ENCODE results near the gene KLHL35.

KLHL35 gene

DNA sequence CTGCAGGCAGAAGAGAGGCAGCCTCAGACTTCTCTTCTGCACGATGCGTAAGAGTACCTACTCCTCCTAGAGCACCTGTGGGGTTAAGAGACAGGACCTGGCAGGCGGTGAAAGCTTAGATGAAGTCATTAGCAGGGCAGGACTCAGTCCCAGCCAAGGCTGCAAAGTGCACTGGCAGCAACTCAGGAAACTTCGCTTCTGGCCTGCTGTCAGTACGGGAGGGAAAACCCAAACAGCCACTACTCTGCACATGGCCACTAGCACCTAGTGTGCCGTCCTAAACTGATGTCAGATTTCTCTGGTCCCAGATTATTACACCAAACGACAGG is 8.8 kb upstream of the KLHL35 start:
- H3K27ac ChIP-seq (ENCODE audit: low read depth, low read length) = no peak overlapping the region
- H3K4me1 ChIP-seq (ENCODE audit: control insufficient read depth in 1 of 2, insufficient read depth in 2 of 2, low read length in 2 of 2) = no peaks in the 10 kb centered on the region

DNA sequence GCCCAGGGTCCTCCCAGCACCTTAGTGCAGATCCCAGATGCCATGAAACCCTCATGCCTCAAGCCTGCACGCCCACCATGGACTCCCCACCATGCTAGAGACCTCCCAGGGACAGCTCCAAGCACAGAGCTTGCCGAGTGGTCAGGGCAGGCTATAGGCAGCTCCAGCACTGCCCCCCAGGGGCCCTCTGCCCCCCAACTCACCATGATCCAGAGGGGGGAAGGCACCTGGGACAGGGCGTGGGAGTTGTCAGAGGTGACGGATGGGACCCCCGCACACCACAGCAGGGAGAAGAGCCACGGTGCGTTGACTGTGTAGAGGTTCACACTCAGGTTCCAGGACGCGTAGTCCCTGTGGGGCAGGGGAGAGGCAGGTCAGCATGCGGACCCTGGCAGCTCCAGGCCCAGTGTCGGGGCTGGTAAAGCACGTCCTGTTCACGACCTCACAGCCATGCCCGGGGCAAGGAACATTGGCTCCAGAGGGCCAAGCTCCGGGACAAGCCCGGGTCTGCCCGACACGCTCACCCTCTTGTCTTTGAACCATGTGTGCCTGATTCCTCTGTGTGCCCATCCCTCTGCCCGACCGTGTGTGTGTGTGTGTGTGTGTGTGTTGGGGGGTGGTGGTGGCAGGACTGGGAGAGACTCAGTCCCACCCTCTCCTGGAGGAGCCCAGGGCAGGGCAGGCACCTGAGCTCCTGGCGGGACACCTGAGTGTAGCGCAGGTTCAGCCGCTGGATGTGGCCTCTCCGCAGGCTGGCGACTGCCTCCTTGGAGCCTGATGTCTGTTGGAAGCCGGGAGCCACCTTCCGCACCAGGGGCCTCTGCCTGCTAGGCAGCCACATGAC is 8.2 kb upstream of the KLHL35 start:
- no peak overlapping the region for H3K4me3 ChIP-seq (ENCODE audit: low read depth in 1 of 2, low read length in 2 of 2)
- no peaks in the 10 kb centered on the region for H3K27me3 ChIP-seq (ENCODE audit: control insufficient read depth in 1 of 2, insufficient read depth in 2 of 2, low read length in 2 of 2)
- H3K9ac ChIP-seq (ENCODE audit: low read depth in 1 of 2, low read length in 2 of 2) = no peak overlapping the region
- H3K9me3 ChIP-seq (ENCODE audit: control insufficient read depth in 1 of 2, low read length in 2 of 2) = no peaks in the 10 kb centered on the region
- no peaks in the 10 kb centered on the region for H3K36me3 ChIP-seq (ENCODE audit: control insufficient read depth in 1 of 2, insufficient read depth in 2 of 2, low read length in 2 of 2)
- H3K27ac ChIP-seq (ENCODE audit: low read depth, low read length) = no peak overlapping the region
- no peaks in the 10 kb centered on the region for H3K4me1 ChIP-seq (ENCODE audit: control insufficient read depth in 1 of 2, insufficient read depth in 2 of 2, low read length in 2 of 2)

More for the DNA sequence above, 8.8 kb upstream of the KLHL35 start:
- H3K9me3 ChIP-seq (ENCODE audit: control insufficient read depth in 1 of 2, low read length in 2 of 2) = no peaks in the 10 kb centered on the region
- no peak overlapping the region for H3K4me3 ChIP-seq (ENCODE audit: low read depth in 1 of 2, low read length in 2 of 2)
- H3K36me3 ChIP-seq (ENCODE audit: control insufficient read depth in 1 of 2, insufficient read depth in 2 of 2, low read length in 2 of 2) = no peaks in the 10 kb centered on the region
- no peaks in the 10 kb centered on the region for H3K27me3 ChIP-seq (ENCODE audit: control insufficient read depth in 1 of 2, insufficient read depth in 2 of 2, low read length in 2 of 2)
- no peak overlapping the region for H3K9ac ChIP-seq (ENCODE audit: low read depth in 1 of 2, low read length in 2 of 2)

DNA sequence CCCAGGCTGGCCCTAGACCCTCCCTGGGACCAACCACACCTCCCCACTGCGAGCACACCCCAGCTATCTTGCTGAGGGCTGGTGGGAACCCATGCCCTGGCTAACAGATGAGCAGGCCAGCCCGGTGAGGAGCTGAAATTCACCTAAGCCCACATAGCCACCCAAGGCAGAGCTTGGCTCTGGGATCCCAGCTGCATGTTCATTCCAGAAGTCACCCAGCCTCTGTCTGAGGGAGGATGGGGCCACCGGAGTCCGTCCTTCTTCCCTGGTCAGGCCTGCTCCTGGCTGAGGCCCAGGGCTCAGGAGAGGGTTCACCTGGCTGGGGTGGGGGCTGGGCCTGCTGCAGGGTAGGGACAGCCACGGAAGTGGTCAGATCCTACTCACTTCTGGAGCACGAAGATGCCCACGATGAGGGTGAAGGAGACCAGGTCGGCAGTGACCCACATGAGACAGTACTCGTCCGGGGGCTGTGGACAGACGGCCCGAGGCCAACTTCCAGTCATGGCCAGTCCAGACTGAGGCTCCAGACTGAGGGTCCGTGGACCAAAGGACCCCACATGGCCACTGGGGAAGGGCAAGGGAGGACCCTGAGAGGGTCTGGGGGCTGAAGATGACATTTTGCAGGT is 6.6 kb upstream of the KLHL35 start:
- Histone ChIP-seq H3K27me3 (ENCODE audit: control insufficient read depth in 1 of 2, insufficient read depth in 2 of 2, low read length in 2 of 2) (no peaks in the 10 kb centered on the region), H3K4me3 (ENCODE audit: low read depth in 1 of 2, low read length in 2 of 2) (no peak overlapping the region), H3K36me3 (ENCODE audit: control insufficient read depth in 1 of 2, insufficient read depth in 2 of 2, low read length in 2 of 2) (no peaks in the 10 kb centered on the region), H3K9me3 (ENCODE audit: control insufficient read depth in 1 of 2, low read length in 2 of 2) (no peaks in the 10 kb centered on the region), H3K4me1 (ENCODE audit: control insufficient read depth in 1 of 2, insufficient read depth in 2 of 2, low read length in 2 of 2) (no peaks in the 10 kb centered on the region), H3K27ac (ENCODE audit: low read depth, low read length) (no peak overlapping the region), H3K9ac (ENCODE audit: low read depth in 1 of 2, low read length in 2 of 2) (no peak overlapping the region)

GRCh38 chr11:75439026-75439425 is 6.0 kb upstream of the KLHL35 start:
- no peak overlapping the region for H3K27ac ChIP-seq (ENCODE audit: low read depth, low read length)
- H3K9me3 ChIP-seq (ENCODE audit: control insufficient read depth in 1 of 2, low read length in 2 of 2) = no peaks in the 10 kb centered on the region
- H3K27me3 ChIP-seq (ENCODE audit: control insufficient read depth in 1 of 2, insufficient read depth in 2 of 2, low read length in 2 of 2) = peaks cover 0 to under 1% of the 10 kb centered on the region in 2 donors
- no peak overlapping the region for H3K9ac ChIP-seq (ENCODE audit: low read depth in 1 of 2, low read length in 2 of 2)
- no peak overlapping the region for H3K4me3 ChIP-seq (ENCODE audit: low read depth in 1 of 2, low read length in 2 of 2)
- no peaks in the 10 kb centered on the region for H3K36me3 ChIP-seq (ENCODE audit: control insufficient read depth in 1 of 2, insufficient read depth in 2 of 2, low read length in 2 of 2)
- no peaks in the 10 kb centered on the region for H3K4me1 ChIP-seq (ENCODE audit: control insufficient read depth in 1 of 2, insufficient read depth in 2 of 2, low read length in 2 of 2)

DNA sequence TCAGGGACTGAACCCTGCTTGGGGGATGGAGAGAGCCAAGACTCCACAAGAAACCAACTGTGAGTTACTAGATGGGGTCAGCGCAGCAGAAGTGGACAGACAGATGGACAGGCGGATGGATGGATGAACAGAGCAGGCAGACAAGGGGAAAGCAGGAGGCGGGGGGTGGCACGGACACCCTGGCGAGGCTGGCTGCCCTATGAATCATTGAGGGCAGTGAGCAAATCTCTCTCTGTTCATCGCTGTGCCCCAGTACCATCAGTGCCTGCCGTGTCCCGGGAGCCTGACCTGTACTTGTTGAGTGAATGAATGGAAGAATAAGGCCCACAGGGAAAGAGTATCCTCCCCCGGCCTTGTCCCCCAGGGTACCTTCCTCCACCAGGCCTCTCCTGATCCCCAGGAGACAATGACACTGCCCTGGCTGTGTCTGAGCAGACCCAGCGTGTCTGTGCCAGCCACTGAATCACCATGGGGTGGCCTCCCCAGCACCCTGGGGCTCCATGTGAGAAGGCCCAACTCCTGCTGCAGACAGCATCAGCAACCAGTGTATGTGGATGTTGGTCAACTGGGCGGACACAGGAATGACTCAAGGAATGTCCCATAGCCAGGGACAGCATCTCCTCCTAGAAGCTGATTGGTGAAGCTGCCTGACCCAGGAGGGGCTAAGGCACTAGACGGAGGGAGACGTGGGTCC is 5.1 kb upstream of the KLHL35 start:
- Histone ChIP-seq H3K9ac (ENCODE audit: low read depth in 1 of 2, low read length in 2 of 2) (no peak overlapping the region), H3K27ac (ENCODE audit: low read depth, low read length) (no peak overlapping the region), H3K9me3 (ENCODE audit: control insufficient read depth in 1 of 2, low read length in 2 of 2) (no peaks in the 10 kb centered on the region), H3K27me3 (ENCODE audit: control insufficient read depth in 1 of 2, insufficient read depth in 2 of 2, low read length in 2 of 2) (peaks cover 4 to 10% of the 10 kb centered on the region in 2 donors), H3K4me1 (ENCODE audit: control insufficient read depth in 1 of 2, insufficient read depth in 2 of 2, low read length in 2 of 2) (peaks cover 0 to 6% of the 10 kb centered on the region in 2 donors), H3K4me3 (ENCODE audit: low read depth in 1 of 2, low read length in 2 of 2) (no peak overlapping the region), H3K36me3 (ENCODE audit: control insufficient read depth in 1 of 2, insufficient read depth in 2 of 2, low read length in 2 of 2) (no peaks in the 10 kb centered on the region)

DNA sequence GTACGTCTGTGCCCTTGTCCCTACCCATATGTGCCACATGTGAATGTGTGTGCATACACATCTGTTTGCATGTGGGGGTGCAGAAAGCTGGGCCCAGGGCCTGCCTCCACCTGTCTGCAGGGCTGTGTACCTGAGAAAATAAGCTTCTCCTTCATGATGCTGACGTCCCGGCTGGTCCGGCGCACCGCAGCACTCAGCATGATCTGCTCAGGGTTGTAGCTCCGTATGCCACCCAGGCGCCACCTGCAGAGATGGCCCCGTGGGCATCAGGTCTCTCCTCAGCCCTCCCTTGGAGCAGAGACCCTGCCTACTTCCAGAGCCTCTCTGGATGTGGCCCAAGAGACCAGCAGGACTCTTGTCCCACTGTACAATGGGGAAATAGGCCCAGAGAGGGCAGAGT is 3.8 kb upstream of the KLHL35 start:
- H3K4me3 ChIP-seq (ENCODE audit: low read depth in 1 of 2, low read length in 2 of 2) = no peak overlapping the region
- H3K9ac ChIP-seq (ENCODE audit: low read depth in 1 of 2, low read length in 2 of 2) = no peak overlapping the region
- H3K4me1 ChIP-seq (ENCODE audit: control insufficient read depth in 1 of 2, insufficient read depth in 2 of 2, low read length in 2 of 2) = peaks cover 3 to 9% of the 10 kb centered on the region in 2 donors
- peaks cover 17 to 23% of the 10 kb centered on the region in 2 donors for H3K27me3 ChIP-seq (ENCODE audit: control insufficient read depth in 1 of 2, insufficient read depth in 2 of 2, low read length in 2 of 2)
- H3K9me3 ChIP-seq (ENCODE audit: control insufficient read depth in 1 of 2, low read length in 2 of 2) = no peaks in the 10 kb centered on the region
- H3K36me3 ChIP-seq (ENCODE audit: control insufficient read depth in 1 of 2, insufficient read depth in 2 of 2, low read length in 2 of 2) = no peaks in the 10 kb centered on the region
- H3K27ac ChIP-seq (ENCODE audit: low read depth, low read length) = no peak overlapping the region

DNA sequence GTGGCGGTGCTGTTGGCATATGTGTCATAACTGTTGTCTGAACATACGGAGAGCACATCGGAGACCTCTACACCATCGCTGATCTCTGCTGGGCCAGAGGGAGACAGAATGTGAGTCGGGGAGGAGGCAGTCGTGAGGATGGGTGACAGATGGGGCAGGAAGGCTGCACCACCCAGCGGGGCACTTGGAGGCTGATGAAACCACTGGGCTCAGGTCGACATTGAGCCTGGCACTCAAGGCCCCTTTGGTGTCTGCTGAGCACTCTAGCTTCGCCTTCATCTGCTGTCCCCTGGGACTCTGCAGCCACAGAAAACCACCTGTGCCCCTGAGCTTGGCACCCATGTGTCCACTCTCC is 2.5 kb upstream of the KLHL35 start:
- Histone ChIP-seq H3K9me3 (ENCODE audit: control insufficient read depth in 1 of 2, low read length in 2 of 2) (no peaks in the 10 kb centered on the region), H3K27ac (ENCODE audit: low read depth, low read length) (no peak overlapping the region), H3K9ac (ENCODE audit: low read depth in 1 of 2, low read length in 2 of 2) (no peak overlapping the region), H3K36me3 (ENCODE audit: control insufficient read depth in 1 of 2, insufficient read depth in 2 of 2, low read length in 2 of 2) (no peaks in the 10 kb centered on the region), H3K27me3 (ENCODE audit: control insufficient read depth in 1 of 2, insufficient read depth in 2 of 2, low read length in 2 of 2) (peaks cover 30 to 35% of the 10 kb centered on the region in 2 donors), H3K4me3 (ENCODE audit: low read depth in 1 of 2, low read length in 2 of 2) (no peak overlapping the region), H3K4me1 (ENCODE audit: control insufficient read depth in 1 of 2, insufficient read depth in 2 of 2, low read length in 2 of 2) (peaks cover 9 to 16% of the 10 kb centered on the region in 2 donors)

DNA sequence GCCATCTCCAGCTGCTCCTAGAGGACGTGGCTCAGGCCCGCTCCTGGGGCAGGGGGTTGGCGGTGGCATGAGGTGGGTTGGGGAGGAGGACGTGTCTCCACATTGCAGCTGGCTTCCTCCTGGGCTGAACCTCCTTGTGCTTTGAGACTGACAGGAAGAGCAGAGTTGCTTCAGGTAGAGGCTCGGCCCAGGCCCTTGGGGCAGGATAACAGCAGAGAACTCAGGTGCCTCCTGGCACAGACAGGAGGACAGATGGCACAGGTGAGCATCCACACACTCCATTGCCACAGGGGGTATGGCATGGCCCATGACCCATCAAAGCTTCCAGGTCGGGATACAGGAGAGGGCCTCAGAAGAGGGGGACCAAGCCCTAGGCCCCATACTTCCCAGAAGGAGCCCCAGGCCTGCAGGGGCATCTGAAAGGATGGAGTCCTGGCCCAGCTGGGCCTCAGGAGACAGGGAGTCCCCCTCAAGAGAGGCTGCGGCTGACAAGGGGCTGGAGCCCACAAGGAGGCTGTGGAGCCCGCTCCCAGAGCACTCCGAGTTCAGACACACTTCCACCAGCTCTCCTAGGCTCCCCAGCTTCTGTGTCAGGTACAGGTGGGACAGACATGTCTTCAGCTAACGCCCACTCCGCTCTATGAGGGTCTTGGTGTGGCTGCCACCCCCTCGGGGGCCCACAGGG is 2.0 kb upstream of the KLHL35 start:
- no peak overlapping the region for H3K9ac ChIP-seq (ENCODE audit: low read depth in 1 of 2, low read length in 2 of 2)
- peaks cover 32 to 38% of the 10 kb centered on the region in 2 donors for H3K27me3 ChIP-seq (ENCODE audit: control insufficient read depth in 1 of 2, insufficient read depth in 2 of 2, low read length in 2 of 2)
- H3K27ac ChIP-seq (ENCODE audit: low read depth, low read length) = no peak overlapping the region
- H3K9me3 ChIP-seq (ENCODE audit: control insufficient read depth in 1 of 2, low read length in 2 of 2) = no peaks in the 10 kb centered on the region
- peaks cover 11 to 17% of the 10 kb centered on the region in 2 donors for H3K4me1 ChIP-seq (ENCODE audit: control insufficient read depth in 1 of 2, insufficient read depth in 2 of 2, low read length in 2 of 2)
- no peaks in the 10 kb centered on the region for H3K36me3 ChIP-seq (ENCODE audit: control insufficient read depth in 1 of 2, insufficient read depth in 2 of 2, low read length in 2 of 2)
- no peak overlapping the region for H3K4me3 ChIP-seq (ENCODE audit: low read depth in 1 of 2, low read length in 2 of 2)

DNA sequence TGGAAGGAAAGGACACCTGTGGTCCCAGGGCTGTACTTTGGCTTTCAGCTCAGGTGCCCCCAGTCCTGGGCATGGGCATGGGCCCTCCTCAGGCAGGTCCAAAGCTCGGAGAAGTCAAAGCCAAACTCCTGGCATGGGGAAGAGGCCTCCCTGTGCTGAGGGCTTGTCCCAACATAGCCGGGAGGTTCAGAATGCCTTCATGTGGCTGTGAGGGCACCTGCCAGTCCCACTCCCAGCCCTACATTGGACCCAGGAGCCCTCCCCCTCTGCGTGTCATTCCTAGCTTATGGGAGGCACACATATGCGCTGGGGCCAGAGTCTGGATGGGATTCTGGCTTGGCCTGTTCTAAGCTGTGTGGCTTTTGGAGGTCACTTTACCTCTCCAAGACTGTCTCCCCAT is 1.0 kb upstream of the KLHL35 start:
- Histone ChIP-seq H3K9me3 (ENCODE audit: control insufficient read depth in 1 of 2, low read length in 2 of 2) (no peaks in the 10 kb centered on the region), H3K27ac (ENCODE audit: low read depth, low read length) (no peak overlapping the region), H3K27me3 (ENCODE audit: control insufficient read depth in 1 of 2, insufficient read depth in 2 of 2, low read length in 2 of 2) (peaks cover 32 to 43% of the 10 kb centered on the region in 2 donors), H3K9ac (ENCODE audit: low read depth in 1 of 2, low read length in 2 of 2) (no peak overlapping the region), H3K4me1 (ENCODE audit: control insufficient read depth in 1 of 2, insufficient read depth in 2 of 2, low read length in 2 of 2) (peaks cover 11 to 17% of the 10 kb centered on the region in 2 donors), H3K36me3 (ENCODE audit: control insufficient read depth in 1 of 2, insufficient read depth in 2 of 2, low read length in 2 of 2) (no peaks in the 10 kb centered on the region), H3K4me3 (ENCODE audit: low read depth in 1 of 2, low read length in 2 of 2) (no peak overlapping the region)

DNA sequence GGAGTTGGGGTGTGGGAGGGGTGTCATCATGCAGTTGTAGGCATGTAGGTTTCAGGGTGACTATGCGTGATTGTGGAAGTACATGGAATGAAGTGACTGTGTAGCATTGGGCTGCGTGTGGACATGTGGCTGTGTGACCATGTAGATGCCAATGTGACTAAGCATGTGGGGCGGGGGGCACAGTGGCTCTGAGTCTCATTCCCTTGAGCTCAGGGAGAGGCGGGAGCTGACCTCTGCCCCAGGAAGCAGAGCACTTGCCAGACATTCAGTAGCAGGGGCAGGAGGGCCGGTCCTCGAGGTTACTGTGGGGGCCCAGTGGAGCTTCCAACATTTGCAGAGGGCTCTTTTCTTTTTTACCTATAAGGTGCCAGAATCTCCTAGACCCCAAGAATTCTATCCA is 440 bp upstream of the KLHL35 start:
- H3K4me3 ChIP-seq (ENCODE audit: low read depth in 1 of 2, low read length in 2 of 2) = no peak overlapping the region
- no peak overlapping the region for H3K27ac ChIP-seq (ENCODE audit: low read depth, low read length)
- no peaks in the 10 kb centered on the region for H3K9me3 ChIP-seq (ENCODE audit: control insufficient read depth in 1 of 2, low read length in 2 of 2)
- H3K4me1 ChIP-seq (ENCODE audit: control insufficient read depth in 1 of 2, insufficient read depth in 2 of 2, low read length in 2 of 2) = peaks cover 11 to 17% of the 10 kb centered on the region in 2 donors
- no peaks in the 10 kb centered on the region for H3K36me3 ChIP-seq (ENCODE audit: control insufficient read depth in 1 of 2, insufficient read depth in 2 of 2, low read length in 2 of 2)
- H3K9ac ChIP-seq (ENCODE audit: low read depth in 1 of 2, low read length in 2 of 2) = no peak overlapping the region
- H3K27me3 ChIP-seq (ENCODE audit: control insufficient read depth in 1 of 2, insufficient read depth in 2 of 2, low read length in 2 of 2) = peaks cover 32 to 44% of the 10 kb centered on the region in 2 donors

Data from duodenal mucosa (tissue), 2 donors.